K562 (cell line): ENCODE measurements around the gene LHPP.

ENCODE experiments used
- CEBPB ChIP-seq: fragments of 450-650 bp; IDR thresholded peaks from 2 replicates; pipeline ENCODE4 v1.6.1; 2016; ENCODE audit warnings: missing genetic modification characterization, missing compliant biosample characterization
- CTCF ChIP-seq, 3 experiments: IDR thresholded peaks in 2 of 3; conservative IDR thresholded peaks in 1 of 3; 2 replicates each; pipeline ENCODE4 v1.5.1; 2011 to 2012; ENCODE audit warnings: low read length in 3 of 3, mild to moderate bottlenecking in 3 of 3, control low read depth in 2 of 3, improper control_type of control experiment in 1 of 3, inconsistent platforms in 1 of 3, low read depth in 1 of 3, mixed read lengths in 1 of 3, moderate library complexity in 1 of 3; ENCODE audit not compliant: insufficient read depth in 2 of 3
- TAF7 ChIP-seq: fragments of 450-650 bp; IDR thresholded peaks from 2 replicates; pipeline ENCODE4 v1.6.1; 2016; ENCODE audit warnings: missing genetic modification characterization, missing compliant biosample characterization
- ZBTB1 ChIP-seq: sonication (generic); formaldehyde crosslinking; IDR thresholded peaks from 2 replicates; pipeline ENCODE4 v1.8.1; 2023; ENCODE audit warnings: missing genetic modification reagents, low read depth, mild to moderate bottlenecking, borderline replicate concordance
- TF ChIP-seq, protein P1 (sequence below): fragments of 450-650 bp; IDR thresholded peaks from 2 replicates; pipeline ENCODE4 v1.6.1; 2016; ENCODE audit warnings: mild to moderate bottlenecking, moderate library complexity

- TF ChIP-seq CTCF (IDR thresholded peaks at IDR 0.05 in 2 of 3, conservative IDR thresholded peaks at IDR 0.05 in 1 of 3; ENCODE audit: insufficient read depth in 2 of 3, low read depth in 1 of 3, low read length in 3 of 3), result no peak
- TF ChIP-seq, protein P1, sequence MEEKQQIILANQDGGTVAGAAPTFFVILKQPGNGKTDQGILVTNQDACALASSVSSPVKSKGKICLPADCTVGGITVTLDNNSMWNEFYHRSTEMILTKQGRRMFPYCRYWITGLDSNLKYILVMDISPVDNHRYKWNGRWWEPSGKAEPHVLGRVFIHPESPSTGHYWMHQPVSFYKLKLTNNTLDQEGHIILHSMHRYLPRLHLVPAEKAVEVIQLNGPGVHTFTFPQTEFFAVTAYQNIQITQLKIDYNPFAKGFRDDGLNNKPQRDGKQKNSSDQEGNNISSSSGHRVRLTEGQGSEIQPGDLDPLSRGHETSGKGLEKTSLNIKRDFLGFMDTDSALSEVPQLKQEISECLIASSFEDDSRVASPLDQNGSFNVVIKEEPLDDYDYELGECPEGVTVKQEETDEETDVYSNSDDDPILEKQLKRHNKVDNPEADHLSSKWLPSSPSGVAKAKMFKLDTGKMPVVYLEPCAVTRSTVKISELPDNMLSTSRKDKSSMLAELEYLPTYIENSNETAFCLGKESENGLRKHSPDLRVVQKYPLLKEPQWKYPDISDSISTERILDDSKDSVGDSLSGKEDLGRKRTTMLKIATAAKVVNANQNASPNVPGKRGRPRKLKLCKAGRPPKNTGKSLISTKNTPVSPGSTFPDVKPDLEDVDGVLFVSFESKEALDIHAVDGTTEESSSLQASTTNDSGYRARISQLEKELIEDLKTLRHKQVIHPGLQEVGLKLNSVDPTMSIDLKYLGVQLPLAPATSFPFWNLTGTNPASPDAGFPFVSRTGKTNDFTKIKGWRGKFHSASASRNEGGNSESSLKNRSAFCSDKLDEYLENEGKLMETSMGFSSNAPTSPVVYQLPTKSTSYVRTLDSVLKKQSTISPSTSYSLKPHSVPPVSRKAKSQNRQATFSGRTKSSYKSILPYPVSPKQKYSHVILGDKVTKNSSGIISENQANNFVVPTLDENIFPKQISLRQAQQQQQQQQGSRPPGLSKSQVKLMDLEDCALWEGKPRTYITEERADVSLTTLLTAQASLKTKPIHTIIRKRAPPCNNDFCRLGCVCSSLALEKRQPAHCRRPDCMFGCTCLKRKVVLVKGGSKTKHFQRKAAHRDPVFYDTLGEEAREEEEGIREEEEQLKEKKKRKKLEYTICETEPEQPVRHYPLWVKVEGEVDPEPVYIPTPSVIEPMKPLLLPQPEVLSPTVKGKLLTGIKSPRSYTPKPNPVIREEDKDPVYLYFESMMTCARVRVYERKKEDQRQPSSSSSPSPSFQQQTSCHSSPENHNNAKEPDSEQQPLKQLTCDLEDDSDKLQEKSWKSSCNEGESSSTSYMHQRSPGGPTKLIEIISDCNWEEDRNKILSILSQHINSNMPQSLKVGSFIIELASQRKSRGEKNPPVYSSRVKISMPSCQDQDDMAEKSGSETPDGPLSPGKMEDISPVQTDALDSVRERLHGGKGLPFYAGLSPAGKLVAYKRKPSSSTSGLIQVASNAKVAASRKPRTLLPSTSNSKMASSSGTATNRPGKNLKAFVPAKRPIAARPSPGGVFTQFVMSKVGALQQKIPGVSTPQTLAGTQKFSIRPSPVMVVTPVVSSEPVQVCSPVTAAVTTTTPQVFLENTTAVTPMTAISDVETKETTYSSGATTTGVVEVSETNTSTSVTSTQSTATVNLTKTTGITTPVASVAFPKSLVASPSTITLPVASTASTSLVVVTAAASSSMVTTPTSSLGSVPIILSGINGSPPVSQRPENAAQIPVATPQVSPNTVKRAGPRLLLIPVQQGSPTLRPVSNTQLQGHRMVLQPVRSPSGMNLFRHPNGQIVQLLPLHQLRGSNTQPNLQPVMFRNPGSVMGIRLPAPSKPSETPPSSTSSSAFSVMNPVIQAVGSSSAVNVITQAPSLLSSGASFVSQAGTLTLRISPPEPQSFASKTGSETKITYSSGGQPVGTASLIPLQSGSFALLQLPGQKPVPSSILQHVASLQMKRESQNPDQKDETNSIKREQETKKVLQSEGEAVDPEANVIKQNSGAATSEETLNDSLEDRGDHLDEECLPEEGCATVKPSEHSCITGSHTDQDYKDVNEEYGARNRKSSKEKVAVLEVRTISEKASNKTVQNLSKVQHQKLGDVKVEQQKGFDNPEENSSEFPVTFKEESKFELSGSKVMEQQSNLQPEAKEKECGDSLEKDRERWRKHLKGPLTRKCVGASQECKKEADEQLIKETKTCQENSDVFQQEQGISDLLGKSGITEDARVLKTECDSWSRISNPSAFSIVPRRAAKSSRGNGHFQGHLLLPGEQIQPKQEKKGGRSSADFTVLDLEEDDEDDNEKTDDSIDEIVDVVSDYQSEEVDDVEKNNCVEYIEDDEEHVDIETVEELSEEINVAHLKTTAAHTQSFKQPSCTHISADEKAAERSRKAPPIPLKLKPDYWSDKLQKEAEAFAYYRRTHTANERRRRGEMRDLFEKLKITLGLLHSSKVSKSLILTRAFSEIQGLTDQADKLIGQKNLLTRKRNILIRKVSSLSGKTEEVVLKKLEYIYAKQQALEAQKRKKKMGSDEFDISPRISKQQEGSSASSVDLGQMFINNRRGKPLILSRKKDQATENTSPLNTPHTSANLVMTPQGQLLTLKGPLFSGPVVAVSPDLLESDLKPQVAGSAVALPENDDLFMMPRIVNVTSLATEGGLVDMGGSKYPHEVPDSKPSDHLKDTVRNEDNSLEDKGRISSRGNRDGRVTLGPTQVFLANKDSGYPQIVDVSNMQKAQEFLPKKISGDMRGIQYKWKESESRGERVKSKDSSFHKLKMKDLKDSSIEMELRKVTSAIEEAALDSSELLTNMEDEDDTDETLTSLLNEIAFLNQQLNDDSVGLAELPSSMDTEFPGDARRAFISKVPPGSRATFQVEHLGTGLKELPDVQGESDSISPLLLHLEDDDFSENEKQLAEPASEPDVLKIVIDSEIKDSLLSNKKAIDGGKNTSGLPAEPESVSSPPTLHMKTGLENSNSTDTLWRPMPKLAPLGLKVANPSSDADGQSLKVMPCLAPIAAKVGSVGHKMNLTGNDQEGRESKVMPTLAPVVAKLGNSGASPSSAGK, result no peak
- no peak for TF ChIP-seq TAF7 (tag)
- TF ChIP-seq ZBTB1 (CRISPR knock-in tag), result no peak
- no peak for TF ChIP-seq CEBPB (tag)
Observed at GRCh38 chr10:124632566-124632965, 170.9 kb downstream of the LHPP start.
